ENCODE data around the gene PIP4K2C.
"Not testable (repeated sequence)": the region's sequence is repeated elsewhere in the genome, so short reads cannot be mapped to it uniquely, and the experiment has no call there.

The PIP4K2C gene

DNA sequence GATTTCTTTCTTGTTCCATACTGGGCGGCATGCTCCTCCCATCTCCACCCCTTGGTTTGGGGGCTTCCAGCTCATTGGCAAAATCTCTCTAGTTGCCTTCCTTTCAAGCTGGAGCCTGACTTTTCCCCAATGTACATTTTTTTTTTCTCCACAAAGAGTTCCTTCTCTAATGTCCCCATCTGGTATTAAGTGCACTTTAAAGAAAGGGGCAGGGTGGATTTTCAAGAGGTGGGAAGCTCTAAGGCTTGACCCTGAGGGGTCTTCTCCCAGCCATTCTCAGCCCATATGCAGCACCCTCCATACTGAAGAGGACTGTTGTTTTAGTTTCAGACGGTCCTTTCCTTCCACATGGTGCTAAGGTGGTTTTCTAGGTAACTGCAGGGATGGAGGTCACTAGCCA, 5.8 kb upstream of the PIP4K2C start:
- DNase-seq (ENCODE audit: low spot score), result no peak

DNA sequence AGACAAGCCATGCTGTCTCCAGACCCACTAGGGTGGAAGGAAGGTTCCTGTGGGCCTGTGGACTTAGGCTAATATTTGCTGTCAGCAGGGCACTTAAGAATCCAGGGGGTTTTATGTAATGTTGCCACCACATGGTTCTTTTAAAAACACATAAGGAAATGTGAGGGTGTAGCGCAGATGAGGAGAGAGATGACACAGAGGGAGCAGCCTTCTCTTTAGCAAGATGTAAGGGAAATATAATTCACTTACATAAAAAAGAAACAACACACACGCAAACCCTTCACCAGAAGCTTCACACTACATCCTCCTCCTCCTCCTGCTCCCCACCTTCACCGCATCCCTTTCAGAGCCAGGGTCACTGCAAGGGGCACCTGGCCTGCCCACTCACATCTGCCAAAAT, 4.9 kb upstream of the PIP4K2C start:
- DNase-seq (ENCODE audit: low spot score), result no peak

DNA sequence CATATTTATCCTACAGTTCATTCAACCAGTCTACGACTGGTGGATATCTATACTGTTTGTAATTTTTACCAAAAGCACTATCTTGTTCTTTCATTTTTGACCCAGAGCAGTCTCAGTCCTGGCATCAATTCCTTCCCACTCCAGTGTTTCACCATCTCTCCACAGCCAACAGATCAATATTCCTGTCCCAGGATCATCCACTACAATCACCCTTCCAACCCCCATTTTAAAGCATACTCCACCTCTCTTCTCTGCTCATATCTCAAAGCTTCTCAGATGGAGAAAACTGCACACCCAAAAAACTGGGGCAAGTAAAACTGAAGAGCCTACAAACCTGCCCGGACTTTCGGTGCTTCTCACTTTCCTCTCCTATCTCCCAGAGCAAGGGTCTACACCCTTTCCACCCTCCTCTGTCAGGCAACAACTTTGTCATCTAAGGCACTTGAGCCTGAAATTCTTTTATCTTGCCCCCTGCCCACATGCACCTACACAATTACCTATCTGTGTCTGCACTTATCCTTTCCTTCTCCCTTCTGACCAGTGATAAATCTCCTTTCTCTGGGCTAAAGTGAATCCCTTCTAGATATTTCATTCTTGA, 4.1 kb upstream of the PIP4K2C start:
- no peak for DNase-seq (ENCODE audit: low spot score)

DNA sequence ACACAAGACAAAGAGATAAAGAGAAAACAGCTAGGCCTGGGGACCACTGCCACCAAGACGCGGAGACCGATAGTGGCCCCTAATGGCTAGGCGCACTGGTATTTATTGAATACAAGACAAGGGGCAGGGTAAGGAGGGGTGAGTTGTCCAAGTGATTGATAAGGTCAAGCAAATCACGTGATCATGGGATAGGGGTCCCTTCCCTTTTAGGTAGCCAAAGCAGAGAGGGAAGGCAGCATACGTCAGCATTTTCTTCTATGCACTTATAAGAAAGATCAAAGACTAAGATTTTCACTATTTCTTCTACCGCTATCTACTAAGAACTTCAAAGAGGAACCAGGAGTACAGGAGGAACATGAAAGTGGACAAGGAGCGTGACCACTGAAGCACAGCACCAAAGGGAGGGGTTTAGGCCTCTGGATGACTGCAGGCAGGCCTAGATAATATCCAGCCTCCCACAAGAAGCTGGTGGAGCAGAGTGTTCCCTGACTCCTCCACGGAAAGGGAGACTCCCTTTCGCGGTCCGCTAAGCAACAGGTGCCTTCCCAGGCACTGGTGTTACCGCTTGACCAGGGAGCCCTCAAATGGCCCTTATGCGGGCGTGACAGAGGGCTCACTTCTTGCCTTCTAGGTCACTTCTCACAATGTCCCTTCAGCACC, 1.9 kb upstream of the PIP4K2C start:
- DNase-seq (ENCODE audit: low spot score), result not testable (repeated sequence)

DNA sequence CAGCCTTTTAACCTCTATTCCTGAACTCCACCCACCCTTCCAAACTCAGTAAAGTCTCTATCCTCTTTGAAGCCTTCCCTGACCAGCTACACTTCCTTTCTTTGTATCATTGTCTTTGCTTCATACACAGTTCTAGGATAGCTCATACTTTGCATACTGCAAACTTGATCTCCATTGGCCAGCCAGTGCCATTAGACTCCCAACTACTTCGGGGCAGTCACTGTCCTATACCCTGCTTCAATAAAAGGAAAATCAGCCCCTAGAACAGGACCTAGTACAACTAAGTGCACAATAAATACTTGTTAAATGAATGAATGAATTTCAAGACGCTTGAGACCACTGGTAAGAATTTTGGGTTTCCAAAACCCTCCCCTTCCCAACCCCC, 521 bp upstream of the PIP4K2C start:
- DNase-seq (ENCODE audit: low spot score), result no peak

DNA sequence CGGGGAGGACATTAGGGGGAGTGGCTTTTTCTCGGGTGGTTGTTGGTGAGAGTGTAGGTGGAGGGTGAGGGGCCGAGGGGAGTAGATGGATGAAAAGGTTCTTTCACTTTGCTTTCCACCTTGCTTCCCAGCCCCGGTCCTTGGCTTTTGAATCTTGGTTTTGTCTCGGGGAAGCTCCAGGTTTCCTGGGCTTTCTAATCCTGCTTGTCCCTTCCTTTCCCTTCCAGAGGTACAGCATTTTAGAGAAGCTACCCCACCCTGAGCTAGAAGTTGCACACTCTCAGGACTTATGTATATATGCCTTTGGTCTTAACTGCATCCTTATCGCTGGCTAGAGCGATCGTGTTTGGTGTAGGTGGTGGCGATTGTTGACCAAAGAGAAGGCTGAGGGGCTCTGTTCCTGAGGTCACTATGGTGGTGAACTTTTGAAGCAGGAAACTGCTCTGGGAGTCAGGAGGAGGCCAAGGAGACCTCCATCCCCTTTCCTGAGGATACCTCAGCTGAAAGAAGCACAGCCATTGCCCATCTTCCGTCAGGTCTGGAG, 862 bp downstream of the PIP4K2C start:
- no peak for DNase-seq (ENCODE audit: low spot score)

DNA sequence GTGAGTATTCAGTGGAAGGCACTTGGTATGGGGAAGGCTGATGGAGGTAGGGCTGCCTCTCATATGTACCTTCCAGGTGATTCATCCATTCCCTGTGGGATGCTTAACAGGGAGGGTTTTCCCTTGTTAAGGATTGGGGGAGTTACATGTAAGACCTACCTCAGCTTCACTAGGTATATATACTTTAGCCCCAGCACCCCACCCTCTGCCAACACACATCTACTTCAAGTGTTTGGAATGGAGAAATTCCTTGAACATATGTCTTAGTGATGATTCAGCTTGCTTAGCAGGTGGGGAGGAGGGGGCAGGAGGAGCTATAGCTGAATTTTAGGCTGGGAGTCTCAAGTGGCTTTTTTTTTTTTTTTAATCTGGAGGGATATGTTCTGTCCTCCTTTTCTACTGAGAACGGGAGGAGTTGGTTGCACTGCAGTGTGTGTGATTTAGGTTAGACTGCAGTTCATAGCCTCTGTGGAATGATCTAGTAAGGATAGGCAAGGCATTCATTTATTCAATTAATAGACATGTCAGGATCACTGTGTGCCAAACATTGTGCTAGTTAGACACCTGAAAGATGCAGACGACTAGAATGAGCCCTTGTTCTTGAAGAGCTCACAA, 1.7 kb downstream of the PIP4K2C start:
- no peak for DNase-seq (ENCODE audit: low spot score)

DNA sequence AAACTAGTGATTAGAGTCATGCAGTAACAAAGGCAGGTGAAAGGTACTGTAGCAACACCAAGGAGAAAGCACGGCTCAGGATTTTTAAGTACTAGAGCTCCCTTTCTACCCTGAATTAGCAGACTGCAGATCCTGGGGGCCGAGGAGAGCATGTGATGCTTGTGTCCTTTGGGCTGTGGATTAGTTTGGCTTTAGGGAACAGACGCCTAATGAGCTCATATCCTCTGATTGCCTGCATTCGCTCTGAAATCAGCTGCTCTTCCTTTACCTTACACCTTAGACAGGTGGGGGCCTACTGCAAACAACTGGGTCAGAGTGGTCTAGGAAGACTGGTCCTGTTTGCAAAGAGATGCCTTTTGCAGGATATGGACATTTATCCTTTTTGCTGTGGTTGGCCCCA, 2.2 kb downstream of the PIP4K2C start:
- DNase-seq (ENCODE audit: low spot score), result no peak

DNA sequence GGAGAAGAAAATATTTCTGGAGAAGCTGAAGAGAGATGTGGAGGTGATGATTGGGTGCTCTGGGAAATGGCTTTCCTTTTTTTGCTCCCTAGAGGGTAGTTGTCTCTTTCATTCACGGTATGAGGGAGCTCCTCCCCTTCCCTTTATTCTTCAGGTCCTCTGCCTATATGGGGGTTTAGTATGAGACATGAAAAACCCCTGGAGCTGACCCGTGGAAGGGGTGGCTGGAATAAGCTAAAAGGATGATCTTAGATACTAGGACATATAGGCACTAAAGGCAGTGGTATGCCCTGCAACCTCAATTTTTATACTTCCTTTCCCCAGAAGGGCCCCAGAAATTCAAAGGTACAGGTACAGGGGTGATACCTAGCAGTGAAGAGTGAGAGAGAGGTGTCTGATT, 9.4 kb downstream of the PIP4K2C start:
- DNase-seq (ENCODE audit: low spot score), result no peak

DNA sequence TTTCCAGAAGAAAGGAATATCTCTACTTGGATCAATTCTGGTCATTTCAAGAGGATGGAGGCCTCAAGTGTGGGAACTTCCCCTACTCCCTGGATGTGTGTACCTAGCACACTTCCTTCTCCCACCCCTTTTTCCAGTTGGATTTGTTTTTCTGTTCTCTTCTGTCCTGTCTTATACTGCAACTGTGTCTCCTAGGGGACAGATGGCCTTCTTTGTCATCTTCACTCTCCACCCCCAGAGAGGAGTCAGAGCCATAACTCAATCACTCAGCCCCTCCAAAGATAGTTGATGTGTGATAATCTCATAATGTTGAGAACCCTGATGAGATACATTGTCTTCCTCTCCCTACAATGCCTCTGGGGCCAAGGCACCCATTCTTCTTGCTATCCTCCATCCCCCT, 11.6 kb downstream of the PIP4K2C start:
- DNase-seq (ENCODE audit: low spot score), result no peak

DNA sequence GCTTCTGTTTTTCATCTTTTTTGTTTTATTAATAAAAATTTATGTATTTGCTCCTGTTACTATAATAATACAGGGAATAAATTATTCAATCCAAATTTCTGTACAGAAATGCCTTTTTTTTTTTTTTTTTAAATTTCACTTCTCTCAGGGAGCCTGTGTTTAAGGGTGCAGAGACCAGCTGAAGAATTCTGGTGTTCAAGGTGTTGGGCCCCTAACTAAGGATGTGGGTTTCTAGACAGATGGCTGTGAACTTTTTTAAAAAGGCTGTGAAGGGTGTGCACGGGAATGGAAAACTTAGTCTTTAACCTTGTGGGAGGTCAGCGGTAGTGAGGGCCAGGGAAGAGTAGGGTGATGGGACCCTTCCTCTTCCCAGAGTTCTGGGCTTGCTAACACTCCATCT, 12.3 kb downstream of the PIP4K2C start:
- DNase-seq (ENCODE audit: low spot score), result no peak

DNA sequence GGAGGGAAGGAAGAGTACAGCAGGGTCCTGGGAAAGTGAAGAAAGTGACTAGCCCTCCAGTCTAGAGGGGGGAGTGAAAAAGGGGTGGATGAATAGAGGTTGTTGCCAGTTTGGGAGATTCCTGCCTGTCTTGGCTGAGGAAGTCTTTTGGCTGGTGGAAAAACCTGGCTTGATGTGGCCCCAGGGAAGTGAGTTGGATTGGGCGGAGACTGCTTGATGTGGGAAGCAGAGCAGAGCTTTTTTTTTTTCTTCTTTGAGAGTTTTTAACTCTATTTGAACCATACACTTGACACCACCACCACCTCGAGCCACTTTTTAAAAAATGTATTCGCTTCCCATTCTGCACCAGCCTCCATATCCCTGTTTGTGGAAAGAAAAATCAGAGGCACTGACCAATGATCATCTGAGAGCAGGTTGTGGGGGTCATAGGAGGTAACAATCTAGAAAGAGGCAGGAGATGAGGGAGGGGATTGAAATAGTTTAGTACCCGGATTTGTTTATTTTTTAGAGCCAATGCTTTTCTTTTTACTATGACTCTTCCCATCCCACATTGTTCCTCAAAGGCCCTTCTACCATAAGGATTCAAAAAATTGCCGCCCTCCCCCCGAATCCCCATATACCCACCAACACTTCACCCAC, 12.9 kb downstream of the PIP4K2C start:
- no peak for DNase-seq (ENCODE audit: low spot score)

DNA sequence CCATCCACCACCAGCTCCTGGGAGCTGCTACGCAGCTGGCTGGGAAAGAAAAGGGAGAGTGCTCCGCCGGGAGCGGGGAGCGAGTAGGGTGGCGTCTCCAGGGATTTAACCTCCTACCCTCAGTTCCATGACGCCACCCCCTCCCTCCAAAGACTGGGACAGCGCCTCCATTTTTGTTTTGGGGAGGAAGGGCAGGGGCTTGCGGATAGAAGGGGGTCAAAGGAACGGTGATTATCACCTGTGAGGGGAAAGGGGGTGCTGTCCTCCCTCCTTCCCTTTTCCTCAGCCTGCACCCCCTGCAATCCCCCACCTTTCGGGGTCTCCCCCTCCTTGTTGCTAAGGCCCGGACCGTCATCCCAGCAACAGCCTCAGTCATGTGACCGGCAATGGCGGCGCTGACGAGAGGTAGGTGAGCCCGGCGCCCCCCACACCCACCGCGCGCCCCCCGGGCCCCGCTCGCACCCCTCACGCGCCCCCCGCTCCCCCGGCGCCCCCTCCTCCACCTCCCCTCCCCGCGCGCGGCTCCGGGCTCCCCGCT, 13.5 kb downstream of the PIP4K2C start, which contains the start of gene DTX3:
TSS of gene DTX3 (plus strand) at position 371 of the 538 bp plus-strand sequence. CDS start 1,694 bp downstream, outside the sequence.
- DNase-seq (ENCODE audit: low spot score), result peak; percentile 34

DNA sequence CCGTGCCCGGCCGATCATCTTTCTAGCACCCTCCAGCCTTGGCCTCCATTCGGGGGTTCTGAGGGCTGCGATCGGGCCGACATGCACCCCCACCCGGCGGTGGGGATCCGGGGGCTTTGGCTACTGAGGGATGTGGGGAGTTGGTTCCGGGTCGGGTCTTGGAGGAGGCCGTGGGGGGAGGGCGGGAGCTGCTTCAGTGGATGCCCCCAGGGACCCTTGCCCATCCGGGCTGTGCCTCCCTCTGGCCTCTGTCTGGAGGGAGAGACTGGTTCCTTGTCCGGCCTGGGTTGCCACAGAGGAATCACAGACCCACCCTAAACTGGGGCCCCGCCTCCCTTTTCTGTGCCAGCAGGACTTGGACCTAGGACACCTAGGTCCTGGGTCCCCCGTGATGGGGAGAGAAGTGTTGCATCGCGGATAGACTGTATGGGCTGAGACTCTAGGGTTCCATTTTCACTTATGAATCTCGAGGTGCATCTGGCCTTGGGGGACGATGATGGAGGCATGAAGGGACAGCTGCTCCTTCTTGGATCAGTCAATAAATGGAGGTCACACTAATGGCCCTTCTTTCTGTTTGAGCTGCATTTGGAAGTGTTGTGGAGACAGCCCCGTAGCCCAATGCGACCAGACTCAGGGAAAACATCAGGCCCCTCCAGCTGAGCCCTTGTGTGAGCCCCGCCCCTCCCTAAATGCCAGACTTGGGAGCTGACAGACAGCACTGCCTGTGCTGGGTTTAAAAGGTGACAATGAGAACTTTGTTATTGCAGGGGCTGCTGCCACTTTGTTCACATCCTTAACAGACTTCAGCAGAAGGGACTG, 14.2 kb downstream of the PIP4K2C start:
- no peak for DNase-seq (ENCODE audit: low spot score)

DNA sequence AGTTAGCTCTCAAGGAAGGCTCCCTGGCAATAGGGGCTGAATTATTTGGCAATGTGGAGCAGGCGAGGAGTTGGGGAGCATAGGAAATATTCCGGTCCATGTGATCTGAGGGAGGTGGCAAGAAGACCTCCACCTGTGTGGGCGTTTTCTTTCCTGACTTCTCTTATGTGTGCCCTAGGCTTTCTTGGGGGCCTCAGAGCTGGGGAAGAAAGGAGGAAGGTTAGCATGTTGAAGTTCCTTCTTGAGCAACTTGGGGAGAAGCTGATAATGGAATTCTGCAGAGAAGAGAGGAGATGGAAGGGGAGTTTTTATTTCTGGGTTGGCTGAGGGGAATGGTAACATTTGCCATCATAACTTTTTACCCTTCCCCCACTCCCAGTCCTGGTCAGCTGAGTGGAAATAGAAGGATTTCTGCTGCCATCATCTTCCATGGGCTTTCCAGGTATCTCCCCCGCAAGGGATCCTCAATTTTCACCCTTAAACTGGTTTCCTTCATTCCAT, 14.9 kb downstream of the PIP4K2C start:
- no peak for DNase-seq (ENCODE audit: low spot score)

DNA sequence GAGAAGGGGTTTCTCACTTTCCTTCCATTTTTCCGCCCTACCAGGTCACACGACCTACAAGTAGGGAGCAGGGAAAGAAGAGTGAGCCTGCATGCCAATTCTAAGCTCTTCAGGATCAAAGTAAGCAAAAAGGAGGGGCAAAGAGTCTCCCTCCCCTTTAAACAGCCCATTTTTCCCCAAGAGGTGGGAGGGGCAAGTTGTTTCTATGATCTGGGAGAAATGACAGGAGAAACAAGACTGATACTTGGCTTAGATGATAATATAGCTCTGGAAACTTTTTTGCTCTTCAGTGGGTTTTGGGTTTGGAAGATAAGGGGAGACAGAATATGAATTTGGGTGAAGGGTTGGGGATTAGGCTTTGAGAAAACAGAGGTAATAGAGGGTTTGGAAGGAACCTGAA, 15.4 kb downstream of the PIP4K2C start:
- DNase-seq (ENCODE audit: low spot score), result no peak

DNA sequence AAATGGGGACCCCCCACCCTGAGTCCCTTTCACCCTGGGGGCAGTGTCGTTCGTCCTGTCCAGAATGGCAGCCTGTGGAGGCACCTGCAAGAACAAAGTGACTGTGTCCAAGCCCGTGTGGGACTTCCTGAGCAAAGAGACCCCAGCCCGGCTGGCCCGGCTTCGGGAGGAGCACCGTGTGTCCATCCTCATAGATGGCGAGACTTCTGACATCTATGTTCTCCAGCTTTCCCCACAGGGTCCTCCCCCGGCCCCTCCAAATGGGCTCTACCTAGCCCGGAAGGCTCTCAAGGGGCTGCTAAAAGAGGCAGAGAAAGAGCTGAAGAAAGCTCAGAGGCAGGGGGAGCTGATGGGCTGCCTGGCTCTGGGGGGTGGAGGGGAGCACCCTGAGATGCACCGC, 15.8 kb downstream of the PIP4K2C start:
- no peak for DNase-seq (ENCODE audit: low spot score)

DNA sequence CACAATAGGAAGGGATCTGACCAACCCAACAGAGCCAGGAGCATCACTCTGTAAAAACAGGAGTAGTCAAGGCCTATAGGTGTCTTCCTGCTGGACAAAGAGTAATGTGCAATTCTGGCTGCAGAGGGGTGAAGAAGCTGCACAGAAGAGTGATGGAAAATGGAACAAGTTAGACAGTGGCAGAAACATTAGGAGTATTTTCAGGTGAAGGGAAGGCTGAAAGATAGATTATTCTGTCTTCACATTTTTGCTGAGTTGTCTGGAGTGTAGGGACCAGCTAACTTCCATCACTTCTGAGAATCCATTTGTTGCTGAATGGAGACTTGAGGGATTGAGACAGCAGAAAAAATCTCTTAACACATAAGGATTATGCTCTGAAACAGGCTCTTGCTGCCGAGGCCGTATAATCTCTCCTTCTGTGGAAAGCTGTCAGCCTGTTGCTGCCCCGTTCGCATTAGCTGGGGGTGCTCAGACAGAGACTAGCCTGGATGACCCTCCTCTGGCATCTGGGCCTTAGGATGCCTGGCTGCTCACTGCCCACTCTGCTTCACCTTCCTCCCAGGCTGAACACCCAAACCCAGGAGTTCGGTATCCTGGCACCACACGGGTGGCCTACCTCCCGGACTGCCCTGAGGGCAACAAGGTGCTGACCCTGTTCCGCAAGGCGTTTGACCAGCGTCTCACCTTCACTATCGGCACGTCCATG, 17.1 kb downstream of the PIP4K2C start:
- DNase-seq (ENCODE audit: low spot score), result no peak

DNA sequence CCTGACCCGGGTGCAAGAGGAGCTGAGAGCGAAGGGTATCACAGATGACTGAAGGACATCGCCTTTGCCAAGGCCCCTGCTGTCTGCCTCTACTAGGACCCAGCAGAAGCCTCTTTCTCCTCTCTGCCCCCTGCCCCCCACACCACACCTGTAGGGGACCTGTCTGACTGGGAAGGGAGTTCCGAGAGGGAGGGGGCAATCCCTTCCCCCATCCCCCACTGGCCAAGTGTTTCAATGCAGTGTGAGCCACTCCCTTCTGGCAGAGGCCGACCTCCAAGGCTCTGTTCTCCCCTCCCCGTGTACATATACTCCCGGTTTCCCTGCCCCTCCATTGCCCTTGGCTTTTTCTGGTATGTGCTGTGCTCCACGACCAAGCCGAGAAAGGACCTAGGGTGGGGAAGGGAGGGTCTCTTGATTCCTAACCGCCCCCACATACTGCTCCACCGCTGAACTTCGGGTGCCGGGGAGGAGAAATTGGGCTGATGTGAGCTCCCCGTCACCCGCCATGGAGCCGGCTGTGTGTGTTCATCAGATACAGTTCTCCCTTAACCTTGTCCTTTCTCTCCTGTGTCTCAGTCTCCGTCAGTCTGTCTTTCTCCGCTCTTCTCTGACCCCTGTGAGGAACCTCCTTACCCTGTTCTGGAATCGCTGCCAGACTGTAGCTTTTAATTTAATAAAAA, 18.2 kb downstream of the PIP4K2C start:
- no peak for DNase-seq (ENCODE audit: low spot score)

Data from CD4-positive, alpha-beta T cell treated with Interleukin-15 for 4 hours (primary cell).